GM18909 (cell line): ENCODE results near the gene CNRIP1.
"Not testable (repeated sequence)": the region's sequence is repeated elsewhere in the genome, so short reads cannot be mapped to it uniquely, and the experiment has no call there.

Experiments used
- ATAC-seq: cut with Tn5 transposase; IDR thresholded peaks from one replicate; pipeline ENCODE4 v1.9.1; 2021; ENCODE audit warnings: mild to moderate bottlenecking; ENCODE audit not compliant: unreplicated experiment, poor library complexity

Gene CNRIP1, protein sequence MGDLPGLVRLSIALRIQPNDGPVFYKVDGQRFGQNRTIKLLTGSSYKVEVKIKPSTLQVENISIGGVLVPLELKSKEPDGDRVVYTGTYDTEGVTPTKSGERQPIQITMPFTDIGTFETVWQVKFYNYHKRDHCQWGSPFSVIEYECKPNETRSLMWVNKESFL

DNA sequence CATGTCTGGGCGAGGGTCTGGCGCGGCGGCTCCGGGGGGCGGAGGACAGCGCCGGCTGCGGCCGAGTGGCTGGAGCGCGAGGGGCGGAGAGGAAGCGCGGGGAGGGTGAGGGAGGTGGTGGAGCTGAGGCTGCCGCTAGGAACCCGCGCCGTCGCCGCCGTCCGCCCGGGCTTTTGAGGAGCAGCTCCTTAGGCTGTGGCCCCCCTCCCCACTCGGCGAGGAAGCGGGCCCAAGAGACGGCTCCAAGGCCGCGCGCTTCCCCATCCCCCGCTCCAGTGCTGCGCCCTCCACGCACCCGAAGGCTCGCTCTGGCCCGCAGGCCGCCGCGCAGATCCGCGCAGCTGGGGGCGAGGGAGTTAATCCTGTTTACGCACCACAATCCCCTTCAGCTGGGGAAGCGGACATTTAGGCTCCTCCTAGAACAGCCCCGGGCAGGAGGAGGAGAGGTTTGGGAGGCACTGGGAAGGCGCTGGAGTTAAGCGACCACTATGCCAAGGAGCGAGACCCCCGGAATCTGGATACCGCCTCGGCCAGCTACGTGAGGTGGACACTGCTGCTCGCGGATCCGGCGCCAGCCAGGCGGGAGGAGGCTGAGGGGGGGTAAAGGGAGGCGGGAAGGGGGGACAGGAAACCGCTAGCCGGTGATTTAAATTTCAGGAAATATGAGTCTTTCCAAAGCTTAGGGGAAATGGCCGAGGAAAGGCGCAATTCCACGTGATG, at the start of gene CNRIP1:
Gene CNRIP1, minus strand, starts transcription at position 552 of the 720 bp plus-strand sequence. Its CDS starts 549 bp downstream, at position 3.
- ATAC-seq: no peak

GRCh38 chr2:68369337-68369734, 49.6 kb upstream of the CNRIP1 start:
- no peak for ATAC-seq

DNA sequence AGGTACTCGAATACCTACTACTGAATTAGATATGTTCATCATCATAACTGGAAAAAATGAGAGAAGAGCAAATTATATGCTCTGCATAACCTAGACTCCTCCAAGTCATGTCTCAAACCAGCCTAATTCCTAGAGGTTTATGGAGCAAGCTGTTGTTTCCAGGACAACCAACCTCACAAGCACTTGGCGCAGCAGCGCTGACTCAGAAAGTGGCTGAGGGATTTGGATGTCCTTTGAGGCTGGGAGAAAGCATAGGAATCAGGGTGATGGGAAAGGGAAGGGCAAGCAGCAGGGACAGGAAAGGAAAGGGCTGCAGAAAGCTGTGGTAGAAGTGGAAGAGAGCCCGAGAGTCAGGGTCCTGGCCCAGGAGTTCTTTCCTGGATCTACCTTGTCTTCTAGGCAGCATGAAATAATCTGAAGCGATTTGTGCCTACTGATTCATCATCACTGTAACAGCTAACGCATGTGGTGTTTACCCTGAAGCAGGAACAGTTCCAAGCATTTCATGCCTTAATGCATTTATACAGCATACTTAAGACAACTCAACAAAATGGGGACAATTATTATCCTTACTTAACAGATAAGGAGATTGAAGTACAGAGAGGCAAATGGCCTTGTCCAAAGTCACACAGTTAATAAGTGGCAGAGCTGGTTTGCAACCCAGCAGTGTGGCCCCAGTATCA, 49.0 kb upstream of the CNRIP1 start:
- no peak for ATAC-seq

DNA sequence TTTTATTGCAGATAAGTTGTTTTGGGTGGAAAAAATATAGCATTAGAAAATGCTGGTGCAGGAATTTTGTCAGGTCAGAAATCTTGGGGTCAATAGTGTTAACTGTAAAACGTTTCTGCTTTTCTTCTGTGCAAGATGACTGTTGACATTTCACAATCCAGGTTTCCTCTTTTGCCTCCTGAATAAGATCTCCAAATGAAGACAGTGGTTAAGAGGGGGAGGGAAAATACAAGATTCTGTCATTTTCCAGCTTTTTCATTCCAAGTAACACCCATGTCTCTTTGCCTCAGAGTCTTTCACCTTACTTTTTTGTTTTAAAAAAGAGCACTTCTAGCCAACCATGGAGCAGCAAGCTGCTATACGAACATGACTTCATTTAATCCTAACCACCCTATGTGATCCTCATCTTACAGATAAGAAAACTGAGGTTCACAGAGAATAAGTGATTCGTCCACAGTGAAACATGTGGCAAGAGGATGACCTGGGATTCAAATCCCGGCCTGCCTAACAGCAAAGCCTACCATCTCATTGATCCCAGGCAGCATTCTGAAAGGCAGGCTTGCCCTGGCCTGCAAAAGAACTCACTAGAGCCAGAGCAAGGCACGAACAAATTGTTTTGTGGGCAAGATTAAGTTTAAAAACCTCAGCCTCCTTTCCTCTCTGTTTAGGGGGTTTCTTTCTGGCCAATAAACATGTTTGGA, 48.4 kb upstream of the CNRIP1 start:
- ATAC-seq: no peak

DNA sequence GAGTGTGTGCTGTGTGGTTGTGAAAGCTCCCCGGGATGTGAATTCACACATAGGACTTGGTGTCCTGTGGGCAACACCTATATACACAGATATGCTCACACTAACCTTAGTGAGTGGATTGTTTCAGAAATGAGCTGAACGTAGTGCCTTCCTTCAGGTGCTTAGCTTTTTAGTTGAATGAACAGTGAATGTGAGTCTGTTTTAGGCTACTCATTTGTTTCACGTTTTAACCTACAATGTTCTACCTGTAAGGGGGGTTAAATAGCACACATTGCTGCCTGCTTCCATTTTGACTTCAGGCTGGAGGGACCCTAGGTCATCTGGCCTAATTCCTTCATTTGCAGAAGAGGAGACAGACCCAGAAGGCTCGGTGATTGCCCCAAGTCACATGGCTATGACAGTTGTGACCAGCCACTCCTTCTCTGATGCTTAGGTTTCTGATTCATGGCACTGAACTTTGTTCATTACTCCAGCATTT, 46.4 kb upstream of the CNRIP1 start:
- peak; percentile 44 for ATAC-seq

GRCh38 chr2:68365087-68365486, 45.3 kb upstream of the CNRIP1 start, which contains the start of gene PLEK:
Gene PLEK (plus strand): TSS chr2:68365282. CDS start chr2:68365352, 70 bp downstream.
- peak; percentile 65 for ATAC-seq

- ATAC-seq: no peak
These were observed 44.0 kb upstream of the CNRIP1 start for GRCh38 chr2:68363721-68364120.

DNA sequence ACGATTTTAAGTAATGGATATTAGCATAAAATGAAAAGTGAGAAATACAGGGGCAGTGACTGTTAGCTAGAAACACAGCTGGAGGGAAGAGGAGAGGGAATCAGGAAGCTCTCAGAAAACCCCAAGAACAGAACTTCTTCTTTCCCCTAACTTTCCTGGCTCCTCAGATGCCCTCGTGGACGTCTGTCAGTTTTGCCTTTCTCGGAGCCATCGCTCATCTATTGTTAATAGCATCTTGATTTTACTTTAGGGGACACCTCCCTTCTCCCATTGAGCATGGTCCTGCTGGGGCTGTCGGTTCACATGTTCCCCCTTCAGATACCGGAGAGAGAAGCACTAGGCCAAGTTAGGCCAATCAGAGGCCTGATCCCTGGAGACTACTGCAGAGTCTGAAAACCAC, 43.0 kb upstream of the CNRIP1 start:
- no peak for ATAC-seq

DNA sequence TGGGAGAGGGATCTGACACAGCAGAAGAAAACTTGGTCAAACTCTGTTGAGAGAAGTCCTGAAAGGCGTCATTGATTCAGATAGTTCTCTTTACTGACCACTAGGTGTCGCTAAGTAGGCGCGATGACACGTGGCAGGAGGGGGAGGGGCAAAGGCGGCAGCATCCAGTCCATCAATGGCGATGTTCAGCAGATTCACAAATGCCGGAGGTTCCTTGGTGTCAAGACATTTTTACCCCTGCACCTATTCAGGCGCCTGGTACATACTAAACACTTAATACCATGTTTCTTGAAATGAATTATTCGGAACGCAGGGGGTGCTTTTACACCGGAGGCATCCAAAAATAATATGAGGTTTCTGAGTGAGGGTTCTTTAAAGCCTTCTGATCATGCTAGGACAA, 42.3 kb upstream of the CNRIP1 start:
- ATAC-seq: peak; percentile 48

DNA sequence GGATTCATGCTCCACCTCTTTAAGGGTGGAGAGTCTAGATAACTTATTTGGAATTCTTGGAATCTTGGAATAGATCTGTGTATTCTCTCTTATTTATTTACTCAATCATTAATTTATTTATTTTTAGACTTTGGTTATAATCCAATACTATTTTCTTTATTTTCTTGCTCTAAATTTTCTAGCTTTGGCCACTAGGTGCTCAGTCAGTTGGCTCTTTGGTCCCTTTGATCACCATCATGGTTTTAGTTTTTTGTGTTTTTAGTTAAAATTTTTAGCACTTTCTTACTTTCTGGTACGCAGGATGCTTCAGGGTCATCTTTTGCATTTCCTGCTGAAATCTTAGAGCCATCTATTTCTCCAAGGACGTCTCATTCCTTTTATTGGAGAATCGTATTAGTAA, 40.1 kb upstream of the CNRIP1 start:
- no peak for ATAC-seq

DNA sequence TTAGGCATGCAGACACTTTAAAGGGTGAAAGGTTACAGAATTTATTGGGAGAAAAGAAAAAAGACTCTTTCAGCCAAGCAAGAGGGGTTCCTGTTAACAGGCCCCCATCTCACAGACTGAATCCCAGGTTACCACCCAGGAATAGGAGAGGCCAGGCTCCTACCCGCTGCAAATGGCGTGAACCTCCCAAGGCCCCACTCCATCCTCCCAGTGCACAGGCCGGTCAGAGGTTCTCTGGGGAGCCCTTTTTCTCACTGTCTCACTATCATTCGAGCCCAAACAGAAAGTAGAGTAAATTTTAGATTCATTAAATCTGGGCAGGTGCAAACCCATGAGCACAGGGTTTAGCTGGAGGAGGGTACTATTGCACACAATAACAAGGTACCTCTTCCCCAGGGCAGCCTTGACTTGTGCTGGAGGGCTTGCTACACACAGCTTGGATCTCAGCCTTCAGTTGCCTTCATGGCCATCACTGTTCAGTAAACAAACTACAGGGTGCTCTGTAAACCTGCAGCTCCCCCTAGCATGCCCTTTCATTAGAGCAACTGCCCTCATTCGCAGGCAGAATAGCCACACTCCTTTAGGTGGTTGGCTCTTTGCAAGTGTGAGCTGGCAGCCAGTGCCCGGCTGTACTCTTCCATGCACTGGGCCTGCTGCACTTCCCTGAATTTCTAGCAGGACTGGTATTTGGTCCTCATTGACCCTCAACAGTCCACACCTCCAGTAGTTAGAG, 38.0 kb upstream of the CNRIP1 start:
- peak; percentile 62 for ATAC-seq

DNA sequence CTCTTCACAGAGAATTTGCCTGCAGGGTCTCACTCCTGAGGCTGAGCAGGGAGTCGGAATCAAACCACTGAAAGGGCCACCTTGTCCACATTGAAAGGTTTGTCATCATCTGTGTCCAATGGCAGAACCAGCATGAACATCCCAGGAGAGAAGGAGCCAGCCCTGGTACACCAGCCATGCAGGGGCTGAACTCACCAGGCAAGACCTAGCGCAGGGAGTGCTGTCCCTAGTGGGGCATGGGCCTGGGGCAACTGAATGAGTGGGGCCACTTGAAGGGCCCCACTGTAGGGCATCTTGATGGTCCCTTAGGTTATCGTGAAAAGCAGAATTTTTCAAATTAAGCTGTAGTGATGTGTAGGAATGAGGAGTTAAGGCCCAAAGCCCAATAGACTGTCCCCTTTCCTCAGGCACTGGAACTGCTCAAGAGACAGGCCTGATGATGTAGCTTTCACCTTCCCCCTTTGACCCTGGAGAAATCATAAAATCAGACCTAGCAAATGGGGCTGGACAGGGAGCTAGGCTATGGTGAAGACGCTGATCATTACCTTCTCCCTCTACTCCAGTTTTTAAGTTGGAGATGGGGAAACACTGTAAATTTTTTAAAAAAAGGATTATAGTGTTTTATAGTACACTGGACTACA, 37.0 kb upstream of the CNRIP1 start:
- ATAC-seq: no peak

DNA sequence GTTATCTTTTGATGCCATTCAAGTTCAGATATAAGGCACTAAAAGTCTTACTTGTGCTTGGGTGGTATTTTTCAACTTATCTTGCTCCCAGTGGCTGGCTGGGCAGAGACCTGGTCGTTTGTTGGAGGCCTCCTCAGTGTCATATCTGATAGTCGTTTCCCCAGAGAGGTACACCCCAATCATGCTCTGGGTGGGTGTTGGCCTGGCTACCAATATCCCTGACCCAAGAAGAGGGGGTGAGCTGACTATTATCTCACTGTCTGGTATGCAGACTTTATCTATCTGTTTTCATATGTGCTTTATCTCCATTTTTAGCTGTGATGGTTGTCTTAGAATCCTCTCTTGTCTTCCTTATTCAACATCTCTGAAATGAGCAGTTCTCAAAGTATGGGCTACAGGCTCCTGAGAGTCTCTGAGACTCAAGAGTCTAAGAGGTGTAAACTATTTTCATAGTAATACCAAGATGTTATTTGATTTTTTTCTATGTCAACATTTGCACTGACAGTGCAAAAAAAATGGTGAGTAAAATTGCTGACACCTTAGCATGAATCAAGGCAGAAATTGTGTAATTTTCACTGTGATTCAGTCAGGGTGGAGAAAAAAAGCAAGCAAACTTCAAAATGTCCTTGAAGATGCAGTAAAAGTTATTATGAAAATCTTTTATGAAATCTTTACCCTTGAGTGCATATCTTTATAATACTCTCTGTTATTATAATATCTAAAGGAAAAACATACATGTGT, 33.1 kb upstream of the CNRIP1 start:
- no peak for ATAC-seq

DNA sequence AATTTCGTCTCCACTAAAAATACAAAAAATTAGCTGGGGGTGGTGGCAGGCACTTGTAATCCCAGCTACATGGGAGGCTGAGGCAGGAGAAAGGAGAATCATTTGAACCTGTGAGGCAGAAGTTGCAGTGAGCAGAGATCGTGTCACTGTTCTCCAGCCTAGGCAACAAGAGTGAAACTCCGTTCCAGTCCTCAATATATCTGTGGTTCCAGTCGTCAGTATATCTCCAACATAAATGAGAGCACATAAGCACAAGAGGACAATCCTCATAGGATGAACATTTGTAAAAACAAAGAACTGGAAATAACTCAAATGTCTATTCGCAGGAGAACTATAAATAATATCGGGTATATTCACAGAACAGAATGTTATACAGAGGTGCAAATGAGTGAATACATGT, 32.2 kb upstream of the CNRIP1 start:
- no peak for ATAC-seq

GRCh38 chr2:68349091-68349490, 29.3 kb upstream of the CNRIP1 start:
- ATAC-seq: not testable (repeated sequence)

DNA sequence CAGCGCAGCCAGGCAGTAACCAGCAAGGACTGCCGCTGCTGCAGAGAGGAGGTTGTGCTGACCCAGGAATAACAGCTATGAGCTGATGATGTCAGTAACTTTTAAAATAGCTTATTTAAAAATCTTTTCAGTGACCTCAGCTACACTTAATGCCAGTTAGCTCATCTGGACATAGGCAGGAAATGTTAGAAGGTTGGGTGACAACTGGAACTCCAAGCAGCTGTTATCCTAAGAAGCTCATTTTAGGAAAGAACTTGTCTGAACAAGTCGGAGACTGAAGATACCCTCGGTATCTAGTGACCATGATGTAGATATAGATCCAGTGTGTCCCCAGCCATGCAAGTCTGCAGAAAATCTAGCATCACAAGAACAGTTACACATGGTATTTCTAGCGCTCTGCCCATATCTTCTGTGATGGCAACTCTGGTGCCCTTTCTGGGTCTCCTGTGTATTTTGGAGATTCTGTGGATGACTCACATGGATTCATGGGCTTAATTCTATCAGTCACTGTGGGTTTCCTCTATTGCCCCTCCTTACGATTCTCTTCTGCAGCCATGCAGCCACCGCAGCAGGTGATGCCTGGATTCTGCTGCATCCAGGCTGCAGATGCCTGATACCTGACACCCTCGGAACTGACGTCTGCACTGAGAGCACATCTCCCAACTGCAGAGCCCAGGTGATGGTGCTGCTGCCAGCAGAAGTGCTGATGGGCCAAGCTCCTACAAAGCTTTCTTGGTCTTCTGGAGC, 25.6 kb upstream of the CNRIP1 start:
- ATAC-seq: no peak

GRCh38 chr2:68344031-68344430, 24.3 kb upstream of the CNRIP1 start:
- ATAC-seq: no peak

- no peak for ATAC-seq
These were observed 22.7 kb upstream of the CNRIP1 start for GRCh38 chr2:68342470-68342869.
